A549 (cell line): ENCODE data around the gene CELA3B.
A peak's percentile ranks its signal among the peaks of the same experiment; 100 is the strongest.

Source experiments
- CEBPB ChIP-seq, 2 experiments: fragments of >200 bp in 1 of 2; sonication (Bioruptor Twin) in 1 of 2; formaldehyde crosslinking in 1 of 2; IDR thresholded peaks; 2 replicates each; pipeline ENCODE4 v1.6.1; 2012 to 2016
- CTCF ChIP-seq: fragments of >200 bp; sonication (Bioruptor Twin); formaldehyde crosslinking; IDR thresholded peaks from 3 replicates; pipeline ENCODE4 v1.5.1; 2016
- FOXS1 ChIP-seq: fragments of 250-450 bp; sonication (Bioruptor Pico); IDR thresholded peaks from 2 replicates; pipeline ENCODE4 v1.5.0; 2020; ENCODE audit warnings: mild to moderate bottlenecking, moderate library complexity
- HMGXB4 ChIP-seq: fragments of 250-450 bp; sonication (Bioruptor Pico); IDR thresholded peaks from 2 replicates; pipeline ENCODE4 v1.5.0; 2021; ENCODE audit warnings: mild to moderate bottlenecking, moderate library complexity, borderline replicate concordance
- MAFK ChIP-seq: fragments of 450-650 bp; IDR thresholded peaks from 2 replicates; pipeline ENCODE4 v1.6.1; 2014; ENCODE audit not compliant: partially characterized antibody
- POLR2A ChIP-seq: IDR thresholded peaks from 2 replicates; pipeline ENCODE4 v1.6.1; 2012; ENCODE audit warnings: mild to moderate bottlenecking, low read length
- POLR2AphosphoS2 ChIP-seq: conservative IDR thresholded peaks from 2 replicates; pipeline ENCODE4 v1.6.1; 2012; ENCODE audit warnings: low read length, improper control_type of control experiment, inconsistent platforms
- SMC3 ChIP-seq: fragments of >200 bp; sonication (Bioruptor Twin); formaldehyde crosslinking; IDR thresholded peaks from 3 replicates; pipeline ENCODE4 v1.6.1; 2018; ENCODE audit warnings: inconsistent platforms
- TFCP2L1 ChIP-seq: fragments of 250-450 bp; sonication (Bioruptor Pico); IDR thresholded peaks from 2 replicates; pipeline ENCODE4 v1.5.0; 2021; ENCODE audit warnings: mild to moderate bottlenecking
- ZFP36 ChIP-seq: fragments of 450-650 bp; IDR thresholded peaks from 2 replicates; pipeline ENCODE4 v1.6.1; 2014; ENCODE audit warnings: borderline replicate concordance; ENCODE audit not compliant: partially characterized antibody

- TF ChIP-seq SMC3: no peak
- no peak for TF ChIP-seq CTCF
- TF ChIP-seq TFCP2L1: no peak
- no peak for TF ChIP-seq POLR2AphosphoS2
- no peak for TF ChIP-seq CEBPB (IDR thresholded peaks at IDR 0.05)
- no peak for TF ChIP-seq ZFP36
- no peak for TF ChIP-seq FOXS1 (CRISPR knock-in tag)
- TF ChIP-seq POLR2A: peak; percentile 49
- no peak for TF ChIP-seq MAFK
- no peak for TF ChIP-seq HMGXB4
Measured at GRCh38 chr1:22025368-22026155, 48.7 kb downstream of the CELA3B start.
